ENCODE results near the gene CADM3.

DNA sequence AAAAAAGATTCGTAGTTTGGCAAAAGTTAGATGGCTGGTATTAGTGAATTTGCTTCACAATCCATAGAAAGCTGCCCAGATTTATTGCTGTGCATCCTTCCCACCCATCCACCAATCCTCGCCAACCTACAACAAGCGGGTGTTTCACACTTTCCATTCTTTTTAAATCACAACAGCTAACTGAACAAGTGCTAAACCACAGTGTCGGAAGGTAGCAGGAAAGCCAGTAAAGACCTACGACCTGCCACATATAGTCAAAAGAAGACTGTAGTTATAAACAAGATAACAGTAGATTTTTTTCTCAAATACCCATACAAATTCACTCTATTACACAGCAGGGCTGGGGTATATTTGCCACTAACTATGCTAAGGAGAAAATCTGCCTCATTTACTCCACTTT, 47.8 kb upstream of the CADM3 start:
- TF ChIP-seq, protein P1, sequence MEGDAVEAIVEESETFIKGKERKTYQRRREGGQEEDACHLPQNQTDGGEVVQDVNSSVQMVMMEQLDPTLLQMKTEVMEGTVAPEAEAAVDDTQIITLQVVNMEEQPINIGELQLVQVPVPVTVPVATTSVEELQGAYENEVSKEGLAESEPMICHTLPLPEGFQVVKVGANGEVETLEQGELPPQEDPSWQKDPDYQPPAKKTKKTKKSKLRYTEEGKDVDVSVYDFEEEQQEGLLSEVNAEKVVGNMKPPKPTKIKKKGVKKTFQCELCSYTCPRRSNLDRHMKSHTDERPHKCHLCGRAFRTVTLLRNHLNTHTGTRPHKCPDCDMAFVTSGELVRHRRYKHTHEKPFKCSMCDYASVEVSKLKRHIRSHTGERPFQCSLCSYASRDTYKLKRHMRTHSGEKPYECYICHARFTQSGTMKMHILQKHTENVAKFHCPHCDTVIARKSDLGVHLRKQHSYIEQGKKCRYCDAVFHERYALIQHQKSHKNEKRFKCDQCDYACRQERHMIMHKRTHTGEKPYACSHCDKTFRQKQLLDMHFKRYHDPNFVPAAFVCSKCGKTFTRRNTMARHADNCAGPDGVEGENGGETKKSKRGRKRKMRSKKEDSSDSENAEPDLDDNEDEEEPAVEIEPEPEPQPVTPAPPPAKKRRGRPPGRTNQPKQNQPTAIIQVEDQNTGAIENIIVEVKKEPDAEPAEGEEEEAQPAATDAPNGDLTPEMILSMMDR (IDR thresholded peaks at IDR 0.05) = no peak
- TF ChIP-seq EZH2 (IDR thresholded peaks at IDR 0.05; ENCODE audit: borderline replicate concordance, insufficient read depth, low read depth, low read length, poor library complexity, severe bottlenecking) = no peak
